ENCODE data around the gene RNF223. TPM values are rescaled to one million over a fixed set of nuclear protein-coding genes. Genes with fewer than 3 reads are reported as not detected.
"Not testable (repeated sequence)": the region's sequence is repeated elsewhere in the genome, so short reads cannot be mapped to it uniquely, and the experiment has no call there.

RNF223 gene
- total RNA-seq, 1 experiment from 2014 or later = not detected

GRCh38 chr1:1030867-1031658, 43.0 kb downstream of the RNF223 start:
- not testable (repeated sequence) for DNase-seq (ENCODE audit: low spot score)

- DNase-seq (ENCODE audit: low spot score) = no peak
Measured at GRCh38 chr1:1027791-1028190, 46.3 kb downstream of the RNF223 start.

- DNase-seq (ENCODE audit: low spot score) = no peak
Measured at GRCh38 chr1:1026599-1027413, 47.3 kb downstream of the RNF223 start.

GRCh38 chr1:1025730-1026129, 48.4 kb downstream of the RNF223 start:
- DNase-seq (ENCODE audit: low spot score) = no peak

GRCh38 chr1:1024771-1025699, 49.1 kb downstream of the RNF223 start:
- DNase-seq (ENCODE audit: low spot score) = peak; percentile 70

- no peak for DNase-seq (ENCODE audit: low spot score)
Measured at GRCh38 chr1:1024149-1024770, 49.8 kb downstream of the RNF223 start.

- DNase-seq (ENCODE audit: low spot score) = no peak
Measured at GRCh38 chr1:1023700-1024099, 50.4 kb downstream of the RNF223 start.

- DNase-seq (ENCODE audit: low spot score) = no peak
Measured at GRCh38 chr1:1022302-1023009, 51.6 kb downstream of the RNF223 start.

- DNase-seq (ENCODE audit: low spot score) = peak; percentile 85
Measured at GRCh38 chr1:1021920-1022259, 52.2 kb downstream of the RNF223 start.

- DNase-seq (ENCODE audit: low spot score) = peak; percentile 80
Measured at GRCh38 chr1:1021010-1021919, 52.8 kb downstream of the RNF223 start.

Other genes with a start within 250 kb of the RNF223 start
- gene SAMD11, start 150.4 kb downstream of the RNF223 start, total RNA-seq (2014; rRNA removed; shearing (Covaris generic)) = 37.0 and 62.7 TPM in 2 replicates
- gene NOC2L, start 115.0 kb downstream of the RNF223 start, total RNA-seq (2014; rRNA removed; shearing (Covaris generic)) = 68.7 and 72.8 TPM in 2 replicates
- gene KLHL17, start 113.7 kb downstream of the RNF223 start, total RNA-seq (2014; rRNA removed; shearing (Covaris generic)) = 2.9 and 8.0 TPM in 2 replicates
- gene PLEKHN1, start 107.8 kb downstream of the RNF223 start, total RNA-seq (2014; rRNA removed; shearing (Covaris generic)) = 0.62 and 0.93 TPM in 2 replicates
- 0.29 TPM in 1 of 2 replicates, not detected in the other for gene PERM1, start 92.2 kb downstream of the RNF223 start, total RNA-seq (2014; rRNA removed; shearing (Covaris generic))
- gene HES4, start 74.2 kb downstream of the RNF223 start, total RNA-seq (2014; rRNA removed; shearing (Covaris generic)) = 10.0 and 20.7 TPM in 2 replicates
- 63.5 and 100.0 TPM in 2 replicates for gene ISG15, start 60.8 kb downstream of the RNF223 start, total RNA-seq (2014; rRNA removed; shearing (Covaris generic))
- 107 and 115 TPM in 2 replicates for gene AGRN, start 54.2 kb downstream of the RNF223 start, total RNA-seq (2014; rRNA removed; shearing (Covaris generic))
- gene C1orf159, start 41.8 kb upstream of the RNF223 start, total RNA-seq (2014; rRNA removed; shearing (Covaris generic)) = 8.2 and 10.0 TPM in 2 replicates
- not detected in 2 replicates for gene TTLL10, start 99.6 kb upstream of the RNF223 start, total RNA-seq (2014; rRNA removed; shearing (Covaris generic))
- not detected in 2 replicates for gene TNFRSF18, start 132.3 kb upstream of the RNF223 start, total RNA-seq (2014; rRNA removed; shearing (Covaris generic))
- gene TNFRSF4, start 139.8 kb upstream of the RNF223 start, total RNA-seq (2014; rRNA removed; shearing (Covaris generic)) = not detected in 2 replicates
- gene SDF4, start 157.7 kb upstream of the RNF223 start, total RNA-seq (2014; rRNA removed; shearing (Covaris generic)) = 93.4 and 109 TPM in 2 replicates
- 30.7 and 38.8 TPM in 2 replicates for gene B3GALT6, start 157.9 kb upstream of the RNF223 start, total RNA-seq (2014; rRNA removed; shearing (Covaris generic))
- not detected in 2 replicates for gene C1QTNF12, start 172.4 kb upstream of the RNF223 start, total RNA-seq (2014; rRNA removed; shearing (Covaris generic))
- 26.2 and 38.0 TPM in 2 replicates for gene UBE2J2, start 199.5 kb upstream of the RNF223 start, total RNA-seq (2014; rRNA removed; shearing (Covaris generic))
- gene SCNN1D, start 206.1 kb upstream of the RNF223 start, total RNA-seq (2014; rRNA removed; shearing (Covaris generic)) = 0.83 and 0.93 TPM in 2 replicates
- 37.2 and 37.5 TPM in 2 replicates for gene ACAP3, start 233.6 kb upstream of the RNF223 start, total RNA-seq (2014; rRNA removed; shearing (Covaris generic))
- 15.6 and 17.3 TPM in 2 replicates for gene PUSL1, start 234.3 kb upstream of the RNF223 start, total RNA-seq (2014; rRNA removed; shearing (Covaris generic))